Fibroblast of lung (primary cell): Measurements from ENCODE around the gene CRIP1. TPM values are rescaled to one million over a fixed set of nuclear protein-coding genes. Genes with fewer than 3 reads are reported as not detected.
A peak's percentile ranks its signal among the peaks of the same experiment; 100 is the strongest.

Experiments
- DNase-seq, 2 donors: peaks; one replicate each; pipeline versions ENCODE4 v3.0.0 to v3.0.0-alpha.2; 2010; ENCODE audit warnings: low read depth in 2 of 2
- H2AFZ ChIP-seq: 2 replicates; pipeline ENCODE4 v1.5.1; 2012; ENCODE audit warnings: low read length, control low read depth, inconsistent platforms
- H3K27ac ChIP-seq: 2 replicates; pipeline ENCODE4 v1.5.1; 2011; ENCODE audit warnings: low read length, control low read depth; ENCODE audit not compliant: insufficient read depth
- H3K27me3 ChIP-seq: 2 replicates; pipeline ENCODE4 v1.5.1; 2011; ENCODE audit warnings: mild to moderate bottlenecking, low read length; ENCODE audit not compliant: control insufficient read depth, insufficient read depth
- H3K36me3 ChIP-seq: 2 replicates; pipeline ENCODE4 v1.5.1; 2011; ENCODE audit warnings: low read length; ENCODE audit not compliant: control insufficient read depth, insufficient read depth
- H3K4me1 ChIP-seq: 2 replicates; pipeline ENCODE4 v1.5.1; 2011; ENCODE audit warnings: low read length; ENCODE audit not compliant: control insufficient read depth, insufficient read depth; ENCODE audit errors: extremely low read depth
- H3K4me2 ChIP-seq: 2 replicates; pipeline ENCODE4 v1.5.1; 2011; ENCODE audit warnings: low read length, control low read depth; ENCODE audit not compliant: insufficient read depth; ENCODE audit errors: extremely low read depth
- H3K4me3 ChIP-seq, 4 experiments: fragments of 200-600 bp in 1 of 4; sonication (generic) in 1 of 4; replicated peaks in 1 of 4; 2 replicates each; pipeline ENCODE4 v1.5.1; 2011 to 2016; ENCODE audit warnings: low read length in 4 of 4, low read depth in 3 of 4, mild to moderate bottlenecking in 3 of 4, control low read depth in 2 of 4, inconsistent platforms in 1 of 4, mixed read lengths in 1 of 4; ENCODE audit not compliant: insufficient read depth in 1 of 4; ENCODE audit errors: control extremely low read depth in 1 of 4
- H3K79me2 ChIP-seq: 2 replicates; pipeline ENCODE4 v1.5.1; 2012; ENCODE audit warnings: mild to moderate bottlenecking, low read length, inconsistent platforms; ENCODE audit not compliant: control insufficient read depth, insufficient read depth
- H3K9ac ChIP-seq: 2 replicates; pipeline ENCODE4 v1.5.1; 2011; ENCODE audit warnings: mild to moderate bottlenecking, low read length, control low read depth; ENCODE audit not compliant: insufficient read depth
- H3K9me3 ChIP-seq: 2 replicates; pipeline ENCODE4 v1.5.1; 2012; ENCODE audit warnings: low read depth, low read length; ENCODE audit not compliant: control insufficient read depth, insufficient read depth
- H4K20me1 ChIP-seq: 2 replicates; pipeline ENCODE4 v1.5.1; 2011; ENCODE audit warnings: low read length; ENCODE audit not compliant: control insufficient read depth, insufficient read depth; ENCODE audit errors: extremely low read depth
- CTCF ChIP-seq, 2 donors: IDR thresholded peaks in 1 of 2; conservative IDR thresholded peaks in 1 of 2; 1 replicate in 1 of 2; 2 replicates in 1 of 2; pipeline ENCODE4 v1.5.1; 2011 to 2012; ENCODE audit warnings: low read length in 2 of 2, control low read depth in 1 of 2, inconsistent platforms in 1 of 2, low read depth in 1 of 2, mild to moderate bottlenecking in 1 of 2
- EZH2 ChIP-seq: IDR thresholded peaks from 2 replicates; pipeline ENCODE4 v1.5.1; 2012; ENCODE audit warnings: low read length, control low read depth, mild to moderate bottlenecking; ENCODE audit errors: missing control alignments
- polyA plus RNA-seq, 2 donors: library from polyadenylated mRNA; depleted of rRNA in 1 of 2; stranded (reverse) in 1 of 2; unstranded in 1 of 2; fragments of >200 nt; gene quantifications; 2 replicates each; pipeline ENCODE4 v1.2.1, GENCODE V29; 2011 to 2012; ENCODE audit warnings: missing spikeins in 1 of 2
- total RNA-seq: library from RNA; depleted of rRNA; stranded (reverse); fragments of >200 nt; gene quantifications from 2 replicates; pipeline ENCODE4 v1.2.1, GENCODE V29; 2014

The CRIP1 gene
- total and polyA plus RNA-seq, 2 donors (not counting 1 experiment from before 2014, with no cell fraction given) = 2.5 to 3.0 TPM

- peak overlapping the region; percentile 88 for H3K9ac ChIP-seq
- peaks cover 19% of the 10 kb centered on the region for H3K27me3 ChIP-seq
- H3K4me1 ChIP-seq = peaks cover 4% of the 10 kb centered on the region
- TF ChIP-seq CTCF (conservative IDR thresholded peaks at IDR 0.05 in 1 of 2, IDR thresholded peaks at IDR 0.05 in 1 of 2; ENCODE audit: low read depth in 1 of 2, low read length in 2 of 2) = no peak
- no peak for TF ChIP-seq EZH2
- peak overlapping the region; percentile 90 for H3K27ac ChIP-seq
- peaks cover 3% of the 10 kb centered on the region for H3K79me2 ChIP-seq
- H4K20me1 ChIP-seq = no peaks in the 10 kb centered on the region
- peak overlapping the region; percentile 92 for H3K4me2 ChIP-seq
- H3K9me3 ChIP-seq = no peaks in the 10 kb centered on the region
- H3K36me3 ChIP-seq = no peaks in the 10 kb centered on the region
- peak overlapping the region; percentile 23 for H2AFZ ChIP-seq
- no peak for DNase-seq
- H3K4me3 ChIP-seq = peak overlapping the region; percentile 39 to 70 (median 64)
Observed at GRCh38 chr14:105490267-105490571, 3.5 kb downstream of the CRIP1 start.

- Histone ChIP-seq H3K79me2 (peaks cover 3% of the 10 kb centered on the region), H3K9ac (peak within 1 kb of the TSS; percentile 88), H3K4me1 (peaks cover 4% of the 10 kb centered on the region), H4K20me1 (no peaks in the 10 kb centered on the region), H3K36me3 (no peaks in the 10 kb centered on the region), H3K4me3 (peak within 1 kb of the TSS; percentile 47 to 70 (median 65)), H3K27me3 (peaks cover 18% of the 10 kb centered on the region), H3K9me3 (no peaks in the 10 kb centered on the region), H3K27ac (peak within 1 kb of the TSS; percentile 90), H2AFZ (peak within 1 kb of the TSS; percentile 62), H3K4me2 (peak within 1 kb of the TSS; percentile 92)
- TF ChIP-seq CTCF (conservative IDR thresholded peaks at IDR 0.05 in 1 of 2, IDR thresholded peaks at IDR 0.05 in 1 of 2; ENCODE audit: low read depth in 1 of 2, low read length in 2 of 2) = peak; percentile 44 to 52
- TF ChIP-seq EZH2 = peak; percentile 55
- peak; percentile 100 for DNase-seq
Observed at GRCh38 chr14:105490572-105491365, 4.1 kb downstream of the CRIP1 start, which contains the start of gene TEDC1. Gene TEDC1, plus strand, starts transcription at chr14:105491246. Its CDS starts 130 bp downstream, at chr14:105491376.

- Histone ChIP-seq H3K79me2 (peaks cover 3% of the 10 kb centered on the region), H3K27me3 (peaks cover 11% of the 10 kb centered on the region), H3K4me1 (peaks cover 4% of the 10 kb centered on the region), H3K9me3 (no peaks in the 10 kb centered on the region), H3K9ac (peak overlapping the region; percentile 66), H3K4me3 (peak overlapping the region; percentile 47 to 69 (median 62)), H3K36me3 (no peaks in the 10 kb centered on the region), H4K20me1 (no peaks in the 10 kb centered on the region), H2AFZ (peak overlapping the region; percentile 62), H3K27ac (peak overlapping the region; percentile 78), H3K4me2 (peak overlapping the region; percentile 68)
- peak; percentile 21 to 38 for DNase-seq
- TF ChIP-seq EZH2 = no peak
- TF ChIP-seq CTCF (conservative IDR thresholded peaks at IDR 0.05 in 1 of 2, IDR thresholded peaks at IDR 0.05 in 1 of 2; ENCODE audit: low read depth in 1 of 2, low read length in 2 of 2) = no peak
Observed at GRCh38 chr14:105491366-105491973, 4.8 kb downstream of the CRIP1 start.
